Astrocyte (in vitro differentiated cells and primary cell): ENCODE results near the gene PAX8.

Experiments
- EZH2 ChIP-seq: IDR thresholded peaks from 2 replicates; pipeline ENCODE4 v1.6.1; 2012; ENCODE audit warnings: mild to moderate bottlenecking, low read length, inconsistent platforms; ENCODE audit not compliant: insufficient read depth
- TF ChIP-seq, protein P1 (sequence below): IDR thresholded peaks from 2 replicates; pipeline ENCODE4 v1.5.1; 2011; ENCODE audit warnings: low read depth, mild to moderate bottlenecking, inconsistent platforms, low read length, moderate library complexity; ENCODE audit not compliant: insufficient read depth

DNA sequence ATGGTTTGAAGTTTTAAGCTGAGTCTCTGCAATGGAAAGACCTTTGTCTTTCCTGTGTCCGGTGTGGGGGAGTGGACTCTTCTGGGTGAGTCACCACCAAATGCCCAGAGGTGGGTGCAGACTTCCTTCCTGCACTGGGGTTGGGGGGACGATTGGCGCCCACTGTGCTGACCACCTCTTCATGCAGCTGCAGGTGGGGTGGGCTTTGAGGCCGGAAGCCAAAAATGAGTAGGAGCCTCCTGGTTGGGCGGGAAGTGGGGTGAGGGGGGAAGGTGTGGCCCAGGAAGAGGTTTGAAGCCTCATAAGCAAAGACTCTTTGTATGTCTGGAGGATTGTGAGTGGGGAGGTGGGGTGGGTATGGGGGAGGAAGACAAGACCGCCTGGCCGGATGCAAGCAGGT, 27.6 kb downstream of the PAX8 start:
- TF ChIP-seq, protein P1, sequence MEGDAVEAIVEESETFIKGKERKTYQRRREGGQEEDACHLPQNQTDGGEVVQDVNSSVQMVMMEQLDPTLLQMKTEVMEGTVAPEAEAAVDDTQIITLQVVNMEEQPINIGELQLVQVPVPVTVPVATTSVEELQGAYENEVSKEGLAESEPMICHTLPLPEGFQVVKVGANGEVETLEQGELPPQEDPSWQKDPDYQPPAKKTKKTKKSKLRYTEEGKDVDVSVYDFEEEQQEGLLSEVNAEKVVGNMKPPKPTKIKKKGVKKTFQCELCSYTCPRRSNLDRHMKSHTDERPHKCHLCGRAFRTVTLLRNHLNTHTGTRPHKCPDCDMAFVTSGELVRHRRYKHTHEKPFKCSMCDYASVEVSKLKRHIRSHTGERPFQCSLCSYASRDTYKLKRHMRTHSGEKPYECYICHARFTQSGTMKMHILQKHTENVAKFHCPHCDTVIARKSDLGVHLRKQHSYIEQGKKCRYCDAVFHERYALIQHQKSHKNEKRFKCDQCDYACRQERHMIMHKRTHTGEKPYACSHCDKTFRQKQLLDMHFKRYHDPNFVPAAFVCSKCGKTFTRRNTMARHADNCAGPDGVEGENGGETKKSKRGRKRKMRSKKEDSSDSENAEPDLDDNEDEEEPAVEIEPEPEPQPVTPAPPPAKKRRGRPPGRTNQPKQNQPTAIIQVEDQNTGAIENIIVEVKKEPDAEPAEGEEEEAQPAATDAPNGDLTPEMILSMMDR, result no peak
- no peak for TF ChIP-seq EZH2
